Ovary (tissue), 3 donors: Measurements from ENCODE around the gene HNRNPLL.
"Not testable (repeated sequence)": the region's sequence is repeated elsewhere in the genome, so short reads cannot be mapped to it uniquely, and the experiment has no call there.

Experiments used
- EP300 ChIP-seq: sonication (generic); formaldehyde crosslinking; IDR thresholded peaks from one replicate; pipeline ENCODE4 v1.6.1; 2017; ENCODE audit warnings: antibody characterized with exemption
- POLR2A ChIP-seq: fragments of 450-650 bp; IDR thresholded peaks from one replicate; pipeline ENCODE4 v1.6.1; 2017; ENCODE audit warnings: antibody characterized with exemption, mild to moderate bottlenecking, moderate library complexity
- TF ChIP-seq, protein P1 (sequence below), 3 donors: fragments of 450-650 bp in 2 of 3; fragments of 200-600 bp in 1 of 3; IDR thresholded peaks; one replicate each; pipeline versions ENCODE4 v1.5.1 to v1.8.0; 2016 to 2022; ENCODE audit warnings: antibody characterized with exemption in 3 of 3, mild to moderate bottlenecking in 1 of 3
- donor health status: DM: no; HTN: no; CAD: no.

DNA sequence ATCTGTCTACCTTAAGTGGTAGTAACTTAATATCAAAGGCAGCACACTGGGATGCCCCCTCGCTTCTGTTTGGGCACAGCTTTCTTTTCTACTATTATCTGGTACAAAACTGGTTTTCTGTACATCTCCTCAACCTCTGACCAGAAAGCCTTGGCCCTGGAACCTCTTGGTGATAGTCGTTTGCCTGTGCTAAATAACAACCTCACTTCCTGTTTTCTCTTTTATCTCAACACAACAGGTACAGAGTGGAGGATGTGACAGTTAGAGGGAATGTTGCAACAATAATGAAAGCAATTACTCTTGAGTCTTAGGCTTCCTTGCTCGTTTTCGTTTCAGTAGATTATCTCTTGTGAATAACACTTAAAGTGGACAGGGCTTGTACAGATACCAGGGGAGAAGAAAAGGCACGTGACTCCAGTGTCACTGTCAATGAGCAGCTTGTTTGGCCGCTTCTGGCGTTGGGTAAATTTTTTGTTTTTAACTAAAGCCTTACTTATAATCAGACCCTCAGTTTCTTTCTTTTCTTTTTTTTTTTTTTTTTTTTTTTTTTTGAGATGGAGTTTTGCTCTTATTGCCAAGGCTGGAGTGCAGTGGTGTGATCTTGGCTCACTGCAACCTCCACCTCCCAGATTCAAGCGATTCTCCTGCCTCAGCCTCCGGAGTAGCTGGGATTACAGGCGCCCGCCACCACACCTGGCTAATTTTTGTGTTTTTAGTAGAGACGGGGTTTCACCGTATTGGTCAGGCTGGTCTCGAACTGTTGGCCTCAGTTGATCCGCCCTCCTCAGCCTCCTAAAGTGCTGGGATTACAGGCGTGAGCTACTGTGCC is 41.2 kb upstream of the HNRNPLL start:
- not testable (repeated sequence) for TF ChIP-seq POLR2A, EP300
- TF ChIP-seq, protein P1, sequence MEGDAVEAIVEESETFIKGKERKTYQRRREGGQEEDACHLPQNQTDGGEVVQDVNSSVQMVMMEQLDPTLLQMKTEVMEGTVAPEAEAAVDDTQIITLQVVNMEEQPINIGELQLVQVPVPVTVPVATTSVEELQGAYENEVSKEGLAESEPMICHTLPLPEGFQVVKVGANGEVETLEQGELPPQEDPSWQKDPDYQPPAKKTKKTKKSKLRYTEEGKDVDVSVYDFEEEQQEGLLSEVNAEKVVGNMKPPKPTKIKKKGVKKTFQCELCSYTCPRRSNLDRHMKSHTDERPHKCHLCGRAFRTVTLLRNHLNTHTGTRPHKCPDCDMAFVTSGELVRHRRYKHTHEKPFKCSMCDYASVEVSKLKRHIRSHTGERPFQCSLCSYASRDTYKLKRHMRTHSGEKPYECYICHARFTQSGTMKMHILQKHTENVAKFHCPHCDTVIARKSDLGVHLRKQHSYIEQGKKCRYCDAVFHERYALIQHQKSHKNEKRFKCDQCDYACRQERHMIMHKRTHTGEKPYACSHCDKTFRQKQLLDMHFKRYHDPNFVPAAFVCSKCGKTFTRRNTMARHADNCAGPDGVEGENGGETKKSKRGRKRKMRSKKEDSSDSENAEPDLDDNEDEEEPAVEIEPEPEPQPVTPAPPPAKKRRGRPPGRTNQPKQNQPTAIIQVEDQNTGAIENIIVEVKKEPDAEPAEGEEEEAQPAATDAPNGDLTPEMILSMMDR (IDR thresholded peaks at IDR 0.05) = not testable (repeated sequence)
